Kasumi-1 (cell line): Measurements from ENCODE around the gene ASTE1.
"Not testable (repeated sequence)": the region's sequence is repeated elsewhere in the genome, so short reads cannot be mapped to it uniquely, and the experiment has no call there.

Source experiments
- DNase-seq, 2 experiments: peaks; one replicate each; lab custom pipeline; 2025; lab: John Stamatoyannopoulos, UW

Gene ASTE1, protein sequence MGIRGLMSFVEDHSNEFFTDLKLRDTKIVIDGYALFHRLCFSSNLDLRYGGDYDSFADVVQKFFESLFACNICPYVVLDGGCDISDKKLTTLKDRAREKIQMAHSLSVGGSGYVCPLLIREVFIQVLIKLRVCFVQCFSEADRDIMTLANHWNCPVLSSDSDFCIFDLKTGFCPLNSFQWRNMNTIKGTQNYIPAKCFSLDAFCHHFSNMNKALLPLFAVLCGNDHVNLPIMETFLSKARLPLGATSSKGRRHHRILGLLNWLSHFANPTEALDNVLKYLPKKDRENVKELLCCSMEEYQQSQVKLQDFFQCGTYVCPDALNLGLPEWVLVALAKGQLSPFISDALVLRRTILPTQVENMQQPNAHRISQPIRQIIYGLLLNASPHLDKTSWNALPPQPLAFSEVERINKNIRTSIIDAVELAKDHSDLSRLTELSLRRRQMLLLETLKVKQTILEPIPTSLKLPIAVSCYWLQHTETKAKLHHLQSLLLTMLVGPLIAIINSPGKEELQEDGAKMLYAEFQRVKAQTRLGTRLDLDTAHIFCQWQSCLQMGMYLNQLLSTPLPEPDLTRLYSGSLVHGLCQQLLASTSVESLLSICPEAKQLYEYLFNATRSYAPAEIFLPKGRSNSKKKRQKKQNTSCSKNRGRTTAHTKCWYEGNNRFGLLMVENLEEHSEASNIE

DNA sequence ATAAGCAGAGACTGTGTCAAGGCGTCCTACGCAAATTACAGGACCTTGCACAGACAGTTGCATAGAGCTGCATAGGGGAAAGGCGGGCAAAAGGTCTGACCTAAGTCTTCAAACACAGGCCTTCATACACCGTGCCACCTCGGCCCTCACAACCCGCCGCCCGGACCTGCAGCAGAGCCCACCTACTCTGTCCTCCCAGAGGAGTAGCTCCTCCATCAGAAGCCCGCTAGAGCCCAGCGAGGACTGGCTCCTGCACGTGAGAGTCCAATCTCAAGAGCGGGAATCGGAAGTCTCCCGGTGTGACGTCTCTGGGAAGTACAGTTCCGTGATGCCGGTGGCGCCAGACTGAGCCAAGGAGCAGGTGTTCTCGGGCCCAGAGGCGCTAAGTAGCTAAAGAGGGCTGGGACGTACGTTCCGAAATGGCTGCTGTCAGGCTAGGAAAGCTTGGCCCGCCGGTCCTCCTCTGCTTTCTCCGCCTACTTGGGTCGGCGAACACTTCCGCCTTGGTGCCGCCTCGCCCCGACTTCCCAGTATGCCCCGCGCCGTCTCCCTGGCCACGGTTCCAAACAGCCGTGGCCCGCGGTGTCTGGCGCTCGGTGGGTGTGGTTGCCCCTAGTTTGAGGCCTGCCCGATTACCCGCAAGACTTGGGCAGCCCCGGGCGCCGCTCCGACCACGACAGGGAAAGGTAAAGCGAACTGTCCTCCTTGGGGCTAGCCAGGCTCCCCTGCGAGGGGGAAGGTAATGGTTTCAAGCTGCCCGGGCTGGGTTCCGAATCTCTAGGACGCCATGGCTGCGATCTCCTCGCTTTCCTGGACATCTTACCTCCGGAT lies at the start of gene ASTE1, which contains the start of gene NEK11:
Gene ASTE1, minus strand, starts transcription at position 505 of the 831 bp plus-strand sequence. CDS start 1,519 bp downstream, outside the sequence.
Gene NEK11, plus strand, starts transcription at position 557 of the 831 bp plus-strand sequence. CDS start 2,832 bp downstream, outside the sequence.
- peak; percentile 84 to 90 for DNase-seq

DNA sequence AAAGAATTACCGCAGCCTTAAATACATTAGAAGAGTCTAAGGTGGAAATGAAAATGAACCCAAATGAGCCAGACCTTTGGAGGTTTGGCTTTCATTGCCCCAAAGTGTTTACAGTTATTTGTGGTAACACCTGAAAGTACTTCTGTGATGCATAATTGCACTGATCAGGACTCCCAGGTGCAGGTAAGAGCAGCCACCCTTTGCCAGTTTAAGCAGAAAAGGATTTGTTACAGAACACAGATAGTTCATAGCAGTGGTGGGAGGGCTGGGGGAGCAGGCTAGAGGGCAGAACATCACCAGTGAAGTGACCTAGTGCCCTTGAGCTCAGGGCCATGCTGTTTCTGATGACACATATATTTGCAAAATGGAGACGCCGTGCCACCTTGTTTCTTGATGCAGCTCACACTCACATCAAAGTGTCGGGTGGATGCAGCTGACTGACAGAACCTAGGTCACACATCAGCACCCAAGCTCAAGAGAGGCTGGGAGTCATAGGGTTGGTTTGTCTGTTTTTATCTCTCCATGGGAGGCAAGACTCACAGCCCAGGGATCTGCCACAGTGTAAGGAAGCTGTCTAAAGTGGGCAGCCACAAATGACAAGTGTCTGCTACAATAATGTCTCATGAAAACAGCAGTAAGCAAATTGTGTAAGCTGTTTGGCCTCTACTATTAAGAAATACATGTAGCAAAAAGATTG lies 49.2 kb upstream of the ASTE1 start:
- DNase-seq = no peak

DNA sequence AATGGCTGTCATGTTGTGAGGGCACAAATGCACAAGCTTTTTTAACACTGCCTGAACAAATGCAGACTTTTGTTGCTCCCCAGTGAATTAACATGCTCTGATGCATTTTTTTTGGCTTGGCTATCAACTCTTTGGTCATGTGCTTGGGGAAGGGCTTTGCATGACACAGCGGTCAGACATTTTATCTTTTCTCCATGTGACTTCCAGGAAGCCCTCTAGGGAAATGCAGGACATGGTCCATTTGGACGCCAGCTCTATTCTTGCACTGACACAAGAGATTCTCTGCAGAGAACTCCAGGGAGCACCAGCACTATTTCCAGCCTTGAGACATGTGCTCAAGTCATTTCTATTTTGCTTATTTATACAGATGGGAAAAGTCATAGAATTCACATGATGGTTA lies 46.2 kb upstream of the ASTE1 start:
- DNase-seq = no peak

DNA sequence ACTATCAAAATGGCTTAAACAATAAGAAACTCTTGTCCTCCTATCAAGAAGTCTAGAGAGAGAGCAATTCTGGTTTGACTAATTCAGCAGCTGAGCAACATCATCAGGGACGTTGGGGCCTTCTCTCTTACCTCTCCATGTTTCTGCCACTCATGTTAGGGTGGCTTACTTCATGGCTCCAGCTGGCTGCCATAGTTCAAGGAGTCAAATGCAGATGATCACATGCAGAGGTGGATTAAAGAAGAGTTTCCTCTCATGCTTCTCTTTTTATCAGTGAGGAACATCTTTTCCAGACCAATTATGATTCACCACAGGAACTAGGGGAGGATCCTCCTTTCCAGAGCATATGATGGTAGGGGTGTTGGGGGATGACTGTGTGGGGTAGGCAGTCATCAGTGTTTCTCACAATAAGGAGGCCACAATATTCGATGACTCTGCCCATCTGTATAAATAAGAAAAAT lies 45.5 kb upstream of the ASTE1 start:
- DNase-seq = peak; percentile 56 to 69

DNA sequence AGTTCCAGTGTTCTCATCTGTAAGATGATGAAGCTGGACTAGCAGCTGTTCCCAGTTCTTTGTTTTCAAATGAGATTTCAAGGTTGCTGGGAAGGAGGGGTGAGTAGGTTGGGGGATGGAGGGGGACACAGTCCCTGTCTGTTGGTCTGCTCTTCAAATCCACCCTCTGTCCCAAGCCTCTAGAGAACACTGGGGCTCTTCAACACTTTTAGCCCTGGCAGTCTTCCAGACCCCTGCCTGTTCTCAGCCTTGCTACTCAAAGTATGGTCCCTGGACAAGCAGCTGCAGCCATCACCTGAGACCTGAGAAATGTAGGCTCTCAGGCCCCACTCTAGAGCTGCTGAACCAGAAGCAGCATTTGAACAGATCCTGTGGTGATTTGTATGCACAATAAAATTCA lies 41.4 kb upstream of the ASTE1 start:
- no peak for DNase-seq

DNA sequence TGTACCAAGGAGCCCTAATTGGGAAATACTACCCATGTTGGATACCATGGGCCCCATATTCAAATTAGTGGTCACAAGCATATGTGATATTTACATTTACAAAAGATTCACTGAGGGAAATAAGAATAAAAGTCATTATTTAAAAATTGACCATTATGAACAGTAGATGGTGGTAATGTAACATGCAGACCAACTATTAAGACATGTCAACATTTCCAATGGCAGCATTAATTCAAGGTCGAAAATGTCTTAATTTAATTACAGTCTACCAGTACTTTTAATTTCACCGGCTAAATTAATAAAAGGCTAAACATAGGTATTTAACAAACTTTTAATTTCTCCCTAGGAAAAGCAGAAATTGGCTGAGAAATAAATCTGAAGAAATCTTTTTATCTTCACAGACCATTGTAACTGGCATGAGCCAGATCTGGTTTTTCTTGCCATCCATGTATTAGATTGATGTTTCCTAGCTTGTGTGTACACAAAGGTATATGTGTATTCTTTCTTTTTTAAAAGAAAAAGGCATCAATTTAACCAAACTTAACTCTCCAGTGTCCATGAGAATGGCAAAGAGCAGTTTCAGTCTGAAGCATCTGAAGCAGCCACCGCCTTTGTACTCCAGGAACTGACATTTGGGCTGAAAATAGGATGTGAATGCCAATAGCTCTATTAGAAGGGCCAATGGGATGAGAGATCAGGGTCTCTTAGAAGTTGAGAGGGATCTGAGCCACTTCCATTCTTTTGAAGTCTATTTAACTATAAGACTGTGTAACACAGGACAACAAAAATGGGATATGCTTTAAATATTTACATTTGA lies 26.6 kb upstream of the ASTE1 start:
- peak; percentile 5 to 39 for DNase-seq

DNA sequence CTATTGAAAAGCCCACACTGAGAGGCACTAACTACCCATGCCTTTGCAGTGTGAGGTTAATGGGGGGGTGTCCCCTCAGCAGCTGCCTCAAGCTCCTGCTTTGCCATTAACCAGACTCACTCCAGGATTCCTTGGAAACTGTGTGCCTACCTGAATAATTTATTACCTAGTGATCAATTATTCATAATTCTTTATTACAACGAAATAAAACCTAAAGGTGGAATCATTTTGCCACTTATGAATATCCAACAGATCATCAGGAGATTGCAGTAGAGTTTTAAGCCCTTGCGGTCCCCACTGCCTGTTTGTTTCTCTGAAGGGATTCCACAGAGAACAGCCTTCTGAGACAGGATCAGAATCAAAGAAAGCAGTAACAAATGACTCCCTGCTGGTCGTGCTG lies 23.4 kb upstream of the ASTE1 start:
- no peak for DNase-seq

DNA sequence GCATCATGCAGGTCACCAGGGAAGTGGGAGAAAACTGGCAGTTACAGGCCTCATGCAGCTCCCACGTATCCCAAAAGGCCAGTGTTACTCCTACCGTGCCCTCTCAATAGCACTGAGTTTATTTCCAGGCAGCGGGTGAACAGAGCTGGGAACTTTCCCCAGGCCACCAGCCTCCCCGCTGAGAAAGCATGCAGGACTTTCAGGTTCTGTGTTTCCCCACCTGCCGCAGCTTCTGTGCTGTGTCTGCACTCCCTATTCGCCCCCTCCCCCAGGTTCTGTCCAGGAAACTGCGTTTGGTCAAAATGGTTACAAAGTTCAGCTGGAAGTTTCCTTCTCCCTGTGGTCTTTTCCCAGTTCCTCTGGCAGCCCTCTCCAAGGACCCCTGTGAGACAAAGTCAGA lies 21.4 kb upstream of the ASTE1 start:
- no peak for DNase-seq

DNA sequence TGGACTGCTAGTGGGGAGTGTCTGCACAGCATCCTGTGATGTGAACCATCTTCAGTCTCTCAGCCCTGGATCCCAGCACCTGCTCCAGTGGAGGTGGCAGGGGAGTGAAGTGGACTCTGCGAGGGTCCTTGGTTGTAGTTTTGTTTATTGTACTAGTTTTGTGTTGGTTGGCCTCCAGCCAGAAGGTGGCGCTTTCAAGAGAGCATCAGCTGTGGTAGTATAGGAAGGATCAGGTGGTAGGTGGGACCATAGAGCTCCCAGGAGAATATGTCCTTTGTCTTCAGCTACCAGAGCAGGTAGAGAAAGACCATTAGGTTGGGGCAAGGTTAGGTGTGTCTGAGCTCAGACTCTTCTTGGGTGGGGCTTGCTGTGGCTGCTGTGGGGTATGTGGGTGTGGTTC lies 21.0 kb upstream of the ASTE1 start:
- no peak for DNase-seq

DNA sequence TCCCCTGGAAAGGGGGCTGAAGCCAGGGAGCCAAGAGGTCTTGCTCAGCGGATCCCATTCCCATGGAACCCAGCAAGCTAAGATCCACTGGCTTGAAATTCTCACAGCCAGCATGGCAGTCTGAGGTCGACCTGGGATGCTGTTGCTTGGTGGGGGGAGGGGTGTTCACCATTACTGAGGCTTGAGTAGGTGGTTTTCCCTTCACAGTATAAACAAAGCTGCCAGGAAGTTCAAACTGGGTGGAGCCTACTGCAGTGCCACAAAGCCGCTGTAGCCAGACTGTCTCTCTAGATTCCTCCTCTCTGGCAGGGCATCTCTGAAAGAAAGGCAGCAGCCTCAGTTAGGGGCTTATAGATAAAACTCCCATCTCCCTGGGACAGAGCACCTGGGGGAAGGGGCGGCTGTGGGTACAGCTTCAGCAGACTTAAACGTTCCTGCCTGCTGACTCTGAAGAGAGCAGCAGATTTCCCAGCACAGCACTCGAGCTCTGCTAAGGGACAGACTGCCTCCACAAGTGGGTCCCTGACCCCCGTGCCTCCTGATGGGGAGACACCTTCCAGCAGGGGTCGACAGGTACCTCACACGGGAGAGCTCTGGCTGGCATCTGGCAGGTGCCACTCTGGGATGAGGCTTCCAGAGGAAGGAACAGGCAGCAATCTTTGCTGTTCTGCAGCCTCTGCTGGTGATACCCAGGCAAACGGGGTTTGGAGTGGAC lies 15.8 kb upstream of the ASTE1 start:
- DNase-seq = not testable (repeated sequence)

DNA sequence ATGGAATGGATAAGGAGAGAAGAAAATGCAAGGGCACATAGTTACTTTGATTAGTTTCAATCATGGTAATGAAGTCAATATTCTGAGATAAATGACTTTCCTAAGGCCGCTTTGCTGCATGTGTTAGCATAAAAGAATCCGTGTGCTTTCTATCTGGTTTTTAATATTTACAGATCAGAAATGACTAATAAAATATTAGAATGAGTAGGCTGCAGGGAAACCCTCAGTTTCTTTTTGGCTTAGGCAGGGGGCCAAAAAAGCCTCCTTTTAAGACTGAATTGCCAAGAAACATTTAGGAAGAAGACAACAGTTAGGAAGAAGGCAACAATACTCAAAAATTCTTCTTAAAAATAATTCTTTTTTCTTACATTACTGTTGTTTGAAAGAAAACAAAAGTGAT lies 11.7 kb upstream of the ASTE1 start:
- no peak for DNase-seq

DNA sequence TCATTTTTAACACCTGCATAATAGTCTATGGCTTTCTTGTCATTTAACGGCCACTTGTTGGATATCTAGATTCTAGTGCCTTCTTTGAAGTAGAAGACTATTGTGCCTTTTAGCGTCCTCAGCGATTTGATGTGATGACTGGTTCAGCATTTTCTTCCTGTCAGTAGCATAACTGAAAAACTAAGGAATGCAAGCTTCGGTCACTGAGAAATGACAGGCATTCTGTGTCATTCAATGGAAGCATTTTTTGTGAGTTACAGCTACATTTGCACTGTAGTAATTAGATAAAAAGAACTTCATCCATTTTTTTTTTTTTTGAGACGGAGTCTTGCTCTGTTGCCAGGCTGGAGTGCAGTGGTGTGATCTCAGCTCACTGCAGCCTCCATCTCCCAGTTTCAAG lies 10.4 kb upstream of the ASTE1 start:
- no peak for DNase-seq

DNA sequence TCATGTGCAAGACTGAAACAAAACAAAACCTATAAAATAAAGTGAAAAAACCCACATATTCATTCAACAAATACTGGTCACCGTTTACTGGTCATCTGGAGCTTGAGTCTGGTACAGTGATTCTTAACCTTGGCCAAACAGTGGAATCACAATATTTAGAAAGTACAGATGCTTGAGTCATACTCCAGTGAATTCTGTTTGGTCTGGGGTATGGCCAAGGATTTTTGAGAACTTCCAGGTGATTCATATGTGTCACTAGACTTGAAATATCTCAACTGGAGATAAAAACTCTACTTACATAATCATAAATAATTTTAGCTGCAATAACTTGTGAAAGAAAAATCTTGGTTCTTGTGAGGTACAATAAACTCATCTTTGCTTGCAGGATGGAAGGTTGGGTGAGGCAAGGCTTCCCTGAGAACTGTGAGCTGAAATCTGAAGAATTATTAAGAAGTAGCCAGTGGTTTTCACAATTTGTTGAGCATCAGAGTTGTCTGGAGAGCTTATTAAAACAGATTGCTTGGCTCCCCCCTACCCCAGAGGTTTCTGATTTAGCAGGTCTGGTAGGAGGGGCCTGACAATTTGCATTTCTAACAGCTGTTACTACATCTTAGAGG lies 9.7 kb upstream of the ASTE1 start:
- no peak for DNase-seq

DNA sequence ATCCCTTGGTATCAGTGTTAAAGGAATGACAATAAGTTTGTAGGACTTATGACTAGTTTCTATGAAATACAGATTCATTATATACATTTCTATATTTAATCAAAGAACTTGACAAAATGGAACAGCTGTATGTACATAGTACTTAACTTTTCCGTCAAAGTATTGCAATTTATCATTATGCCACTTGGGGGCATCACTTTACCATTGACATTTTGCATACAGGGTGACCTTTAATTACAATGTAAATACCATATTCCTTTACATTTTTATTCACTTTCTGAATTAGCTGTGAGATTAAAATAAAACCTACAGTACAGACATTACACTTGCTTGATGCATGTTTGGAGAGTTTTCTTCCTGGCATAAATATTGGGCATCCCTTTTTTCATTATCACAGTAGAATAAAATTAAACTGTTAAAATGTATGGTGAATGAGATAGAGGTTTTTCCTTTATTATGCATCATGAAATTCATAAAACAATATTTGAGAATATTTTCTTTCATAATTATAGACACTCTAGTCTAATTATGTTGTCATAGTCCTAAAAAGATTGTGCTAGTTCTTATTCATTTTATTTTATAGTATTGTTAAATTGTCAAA lies 7.0 kb upstream of the ASTE1 start:
- DNase-seq = peak; percentile 64 to 65

DNA sequence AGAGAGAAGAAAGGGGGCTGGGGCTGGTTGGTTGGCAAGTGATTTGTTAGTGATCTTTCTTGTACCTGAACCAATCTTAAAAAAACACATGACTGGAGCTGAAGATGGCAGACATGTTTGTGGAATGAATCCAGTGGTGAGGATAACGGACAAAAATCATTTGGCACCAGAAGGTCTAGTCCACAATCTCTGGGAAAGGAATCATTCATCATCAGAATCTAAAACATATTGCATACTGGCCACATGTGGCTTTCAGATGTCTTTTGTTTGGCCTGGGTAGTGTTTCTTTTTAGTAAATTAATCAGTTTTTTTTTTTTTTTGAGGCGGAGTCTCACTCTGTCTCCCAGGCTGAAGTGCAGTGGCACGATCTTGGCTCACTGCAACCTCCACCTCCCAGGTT lies 5.0 kb upstream of the ASTE1 start:
- no peak for DNase-seq

DNA sequence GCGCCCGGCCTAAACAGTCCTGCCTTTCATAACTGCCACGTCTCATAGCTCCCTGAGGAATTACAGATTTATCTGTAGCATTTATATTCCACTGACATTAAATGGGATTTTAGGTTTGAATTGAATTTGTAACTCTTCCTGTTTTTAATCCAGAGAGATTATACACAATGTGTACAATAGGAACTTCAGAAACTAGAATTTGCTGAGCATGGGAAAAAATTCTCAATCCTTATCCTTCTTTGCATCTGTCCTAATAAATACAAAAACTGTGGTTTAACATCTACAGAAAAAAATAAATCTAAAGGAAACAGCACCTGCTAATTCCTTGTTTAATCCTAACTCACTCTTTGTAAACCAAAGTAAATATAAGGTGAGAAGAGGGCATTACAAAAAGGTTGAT lies 2.2 kb upstream of the ASTE1 start:
- DNase-seq = no peak

DNA sequence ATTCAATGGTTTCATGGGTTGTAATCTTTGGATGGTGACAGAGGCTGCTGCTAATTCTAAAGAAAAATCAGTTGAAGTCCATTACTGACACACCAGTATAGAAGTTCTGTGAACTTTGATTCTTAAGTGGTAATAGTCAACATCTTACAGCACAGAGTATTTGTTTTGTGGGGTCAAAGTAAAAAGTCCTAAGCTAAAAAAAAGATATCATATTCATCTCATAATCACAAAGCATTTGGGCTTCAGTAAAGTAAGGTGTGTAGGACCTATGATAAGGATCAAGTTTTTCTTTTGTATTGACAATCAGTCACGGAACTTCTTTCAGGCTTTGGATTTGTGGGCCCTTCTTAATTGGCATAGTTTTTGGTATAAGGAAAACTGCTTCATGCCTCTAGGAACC lies 1.1 kb downstream of the ASTE1 start:
- no peak for DNase-seq

DNA sequence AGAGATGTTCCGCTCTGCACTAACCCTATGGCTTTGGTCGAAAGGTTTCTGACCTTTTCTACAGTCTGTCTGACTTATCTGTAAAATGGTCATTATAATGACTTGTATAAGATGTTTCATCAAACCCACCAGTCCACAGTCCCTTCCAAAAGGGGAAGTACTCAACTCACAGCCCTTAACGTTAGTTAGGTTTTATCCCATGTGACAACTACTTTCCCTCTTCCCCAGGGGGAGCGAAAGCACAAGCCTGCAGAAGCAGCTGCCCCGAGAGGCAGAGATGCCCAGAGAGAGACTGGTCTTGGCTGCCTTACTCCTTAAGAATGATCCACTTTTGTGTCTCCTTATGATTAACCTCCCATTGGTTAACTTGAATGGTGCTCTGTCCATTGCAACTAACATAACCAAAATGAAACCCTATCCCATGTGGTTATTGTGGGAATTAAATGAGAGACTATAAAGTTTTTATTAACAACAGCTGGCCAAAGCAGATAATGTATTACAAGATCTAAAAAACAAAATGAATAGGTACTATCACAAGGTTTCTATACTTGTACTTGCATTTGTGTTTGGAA lies 6.4 kb downstream of the ASTE1 start:
- peak; percentile 91 to 94 for DNase-seq

DNA sequence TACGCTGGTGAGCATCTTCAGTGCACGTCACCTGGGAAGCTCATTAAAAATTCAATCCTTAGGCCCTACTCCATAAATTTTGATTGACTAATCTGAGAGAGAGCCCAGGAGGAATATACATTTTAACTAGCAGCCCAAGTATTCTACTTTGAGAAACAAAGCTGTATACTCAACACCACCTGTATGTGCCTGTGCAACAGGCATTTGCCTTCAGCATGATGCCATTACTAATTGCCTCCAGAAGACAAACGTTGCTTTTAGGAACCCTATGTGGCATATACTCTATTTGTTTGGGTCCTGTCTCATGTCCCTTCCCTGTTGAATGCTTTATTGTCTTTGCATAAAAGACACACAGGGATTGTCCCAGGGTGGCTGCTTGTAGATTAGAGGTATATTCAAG lies 7.7 kb downstream of the ASTE1 start:
- no peak for DNase-seq
